Right lobe of liver (tissue), 4 donors: Measurements from ENCODE around the gene CSDE1.

Experiments
- CTCF ChIP-seq, 4 donors: fragments of 200-600 bp in 3 of 4; fragments of 450-650 bp in 1 of 4; IDR thresholded peaks; one replicate each; pipeline versions ENCODE4 v1.5.1 to v1.8.0; 2016 to 2022; ENCODE audit warnings: antibody characterized with exemption in 4 of 4, mild to moderate bottlenecking in 2 of 4
- POLR2A ChIP-seq: fragments of 450-650 bp; IDR thresholded peaks from one replicate; pipeline ENCODE4 v1.6.1; 2017; ENCODE audit warnings: antibody characterized with exemption, mild to moderate bottlenecking
- donor health status: DM: no; HTN: no; CAD: no.
- donor health status: DM: no; HTN: no; CAD: no.
- donor health status: DM: no; HTN: yes; CAD: no.

GRCh38 chr1:114671939-114672275 lies 85.9 kb downstream of the CSDE1 start:
- TF ChIP-seq CTCF (IDR thresholded peaks at IDR 0.05) (no peak), POLR2A (no peak)
